ENCODE data around the gene ABCE1. TPM values are rescaled to one million over a fixed set of nuclear protein-coding genes. Genes with fewer than 3 reads are reported as not detected.

The ABCE1 gene
- total RNA-seq, 1 donor: 175 TPM

GRCh38 chr4:145081756-145082155 is 16.4 kb upstream of the ABCE1 start:
- H3K4me3 ChIP-seq (ENCODE audit: low read depth, low read length): no peak overlapping the region
- DNase-seq (ENCODE audit: low read depth): no peak
- TF ChIP-seq CTCF (IDR thresholded peaks at IDR 0.05; ENCODE audit: insufficient read depth, low read depth, low read length): no peak

- no peak overlapping the region for H3K4me3 ChIP-seq (ENCODE audit: low read depth, low read length)
- no peak for DNase-seq (ENCODE audit: low read depth)
- no peak for TF ChIP-seq CTCF (IDR thresholded peaks at IDR 0.05; ENCODE audit: insufficient read depth, low read depth, low read length)
These were observed 14.1 kb upstream of the ABCE1 start for GRCh38 chr4:145083891-145084605.

- no peak overlapping the region for H3K4me3 ChIP-seq (ENCODE audit: low read depth, low read length)
- TF ChIP-seq CTCF (IDR thresholded peaks at IDR 0.05; ENCODE audit: insufficient read depth, low read depth, low read length): no peak
- no peak for DNase-seq (ENCODE audit: low read depth)
These were observed 7.7 kb upstream of the ABCE1 start for GRCh38 chr4:145090380-145090779.

GRCh38 chr4:145093638-145094037 is 4.5 kb upstream of the ABCE1 start:
- H3K4me3 ChIP-seq (ENCODE audit: low read depth, low read length): no peak overlapping the region
- TF ChIP-seq CTCF (IDR thresholded peaks at IDR 0.05; ENCODE audit: insufficient read depth, low read depth, low read length): no peak
- no peak for DNase-seq (ENCODE audit: low read depth)

- TF ChIP-seq CTCF (IDR thresholded peaks at IDR 0.05; ENCODE audit: insufficient read depth, low read depth, low read length): no peak
- H3K4me3 ChIP-seq (ENCODE audit: low read depth, low read length): peak overlapping the region; percentile 87
- no peak for DNase-seq (ENCODE audit: low read depth)
These were observed 735 bp upstream of the ABCE1 start for GRCh38 chr4:145097331-145097820.

GRCh38 chr4:145098675-145099037 is 545 bp downstream of the ABCE1 start:
- peak; percentile 66 for DNase-seq (ENCODE audit: low read depth)
- TF ChIP-seq CTCF (IDR thresholded peaks at IDR 0.05; ENCODE audit: insufficient read depth, low read depth, low read length): no peak
- peak overlapping the region; percentile 87 for H3K4me3 ChIP-seq (ENCODE audit: low read depth, low read length)

DNA sequence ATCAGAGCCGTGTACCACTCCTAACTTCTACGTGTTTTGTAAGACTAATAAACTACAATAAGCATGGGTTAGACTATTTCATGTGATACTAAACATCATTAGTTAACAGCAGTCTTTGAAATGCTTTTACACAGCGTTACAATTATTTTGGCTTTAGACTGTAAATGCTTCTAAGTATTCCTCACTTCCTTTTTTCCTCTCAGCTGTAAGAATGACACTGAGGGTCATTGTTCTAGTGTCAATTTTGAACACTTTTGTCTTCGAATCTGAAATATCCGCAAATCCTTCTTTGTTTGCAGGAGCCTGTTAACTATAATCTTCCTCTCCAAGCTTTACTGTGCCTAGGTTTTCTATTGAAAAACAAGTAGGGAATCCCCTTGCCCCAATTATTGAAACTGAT is 1.5 kb downstream of the ABCE1 start:
- DNase-seq (ENCODE audit: low read depth): no peak
- no peak for TF ChIP-seq CTCF (IDR thresholded peaks at IDR 0.05; ENCODE audit: insufficient read depth, low read depth, low read length)
- peak overlapping the region; percentile 87 for H3K4me3 ChIP-seq (ENCODE audit: low read depth, low read length)

All from fibroblast of villous mesenchyme (primary cell).